Activated naive CD8-positive, alpha-beta T cell treated with anti-CD3 and anti-CD28 coated beads, Interleukin-2, amount 50 U/mL, for 24 hours (primary cell): ENCODE data around the gene SYNGR1.

Experiments used
- ATAC-seq: fragments of 150-1000 bp; cut with Tn5 transposase; one replicate; pipeline ENCODE4 v1.10.0; 2021
- DNase-seq: peaks from one replicate; pipeline ENCODE4 v3.0.0; 2021
- H3K27ac Mint-ChIP-seq: one replicate; pipeline ENCODE4 v1.8.0; 2021; ENCODE audit warnings: mild to moderate bottlenecking, mixed read lengths
- H3K27me3 Mint-ChIP-seq: one replicate; pipeline ENCODE4 v1.8.0; 2021; ENCODE audit warnings: mixed read lengths
- H3K36me3 Mint-ChIP-seq: one replicate; pipeline ENCODE4 v1.8.0; 2021; ENCODE audit warnings: low read depth, mixed read lengths
- H3K4me1 Mint-ChIP-seq: one replicate; pipeline ENCODE4 v1.8.0; 2021; ENCODE audit warnings: mixed read lengths
- H3K4me3 Mint-ChIP-seq: one replicate; pipeline ENCODE4 v1.8.0; 2021; ENCODE audit warnings: mild to moderate bottlenecking, moderate library complexity, mixed read lengths
- H3K9me3 Mint-ChIP-seq: one replicate; pipeline ENCODE4 v1.8.0; 2021; ENCODE audit warnings: mixed read lengths

The SYNGR1 gene

GRCh38 chr22:39383841-39384625 lies 34.2 kb downstream of the SYNGR1 start:
- Mint-ChIP-seq H3K4me1 (peaks cover 11% of the 10 kb centered on the region), H3K27ac (no peak overlapping the region), H3K27me3 (no peaks in the 10 kb centered on the region), H3K36me3 (no peaks in the 10 kb centered on the region), H3K4me3 (no peak overlapping the region), H3K9me3 (no peaks in the 10 kb centered on the region)
- DNase-seq (no peak), ATAC-seq (no peak)

GRCh38 chr22:39384750-39385480 lies 35.1 kb downstream of the SYNGR1 start:
- Mint-ChIP-seq H3K4me1 (peaks cover 12% of the 10 kb centered on the region), H3K9me3 (no peaks in the 10 kb centered on the region), H3K36me3 (no peaks in the 10 kb centered on the region), H3K27me3 (no peaks in the 10 kb centered on the region), H3K27ac (no peak overlapping the region), H3K4me3 (no peak overlapping the region)
- no peak for DNase-seq
- ATAC-seq: no peak

DNA sequence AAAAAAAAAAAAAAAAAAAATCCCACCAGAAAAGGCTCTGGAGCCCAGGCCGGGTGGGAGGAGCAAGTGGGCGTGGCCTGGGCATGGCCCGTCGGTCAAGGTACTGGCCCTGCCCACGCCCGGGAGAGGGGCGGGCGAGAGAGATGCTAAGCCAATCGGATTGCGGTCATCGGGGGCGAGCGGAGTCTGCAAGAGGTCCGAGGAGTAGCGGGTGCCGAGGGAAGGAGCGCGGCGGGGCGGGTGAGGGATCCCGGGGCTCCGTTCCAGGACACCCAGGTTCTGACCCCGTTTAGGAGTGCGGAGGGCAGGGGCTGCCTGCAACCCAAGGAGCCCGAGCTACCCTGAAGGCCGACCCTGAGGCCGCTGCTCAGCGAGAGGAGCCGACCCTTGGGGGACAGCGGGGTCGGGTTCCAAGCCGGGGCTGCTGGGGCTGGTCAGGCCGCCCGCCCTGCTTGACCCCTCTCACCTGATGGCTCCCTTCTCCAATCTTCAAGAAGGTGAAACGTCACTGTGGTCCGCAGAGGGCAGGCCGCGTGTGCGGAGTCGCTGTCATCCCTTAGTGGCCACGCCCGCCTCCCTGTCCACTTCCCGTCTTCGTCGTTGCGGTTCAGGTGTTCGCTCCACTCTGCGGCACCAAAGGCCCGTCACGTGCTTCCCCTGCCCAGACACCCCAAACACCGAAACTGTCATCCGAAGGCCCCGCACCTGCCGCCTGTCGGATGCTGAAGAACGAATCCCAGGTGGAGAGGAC lies 38.6 kb downstream of the SYNGR1 start:
- Mint-ChIP-seq H3K9me3 (no peaks in the 10 kb centered on the region), H3K27ac (peak overlapping the region; percentile 77), H3K27me3 (no peaks in the 10 kb centered on the region), H3K4me3 (peak overlapping the region; percentile 83), H3K36me3 (no peaks in the 10 kb centered on the region), H3K4me1 (peaks cover 12% of the 10 kb centered on the region)
- ATAC-seq (peak; percentile 80), DNase-seq (peak; percentile 80)

- H3K27ac Mint-ChIP-seq: no peak overlapping the region
These were observed 39.6 kb downstream of the SYNGR1 start for GRCh38 chr22:39389420-39389819.

DNA sequence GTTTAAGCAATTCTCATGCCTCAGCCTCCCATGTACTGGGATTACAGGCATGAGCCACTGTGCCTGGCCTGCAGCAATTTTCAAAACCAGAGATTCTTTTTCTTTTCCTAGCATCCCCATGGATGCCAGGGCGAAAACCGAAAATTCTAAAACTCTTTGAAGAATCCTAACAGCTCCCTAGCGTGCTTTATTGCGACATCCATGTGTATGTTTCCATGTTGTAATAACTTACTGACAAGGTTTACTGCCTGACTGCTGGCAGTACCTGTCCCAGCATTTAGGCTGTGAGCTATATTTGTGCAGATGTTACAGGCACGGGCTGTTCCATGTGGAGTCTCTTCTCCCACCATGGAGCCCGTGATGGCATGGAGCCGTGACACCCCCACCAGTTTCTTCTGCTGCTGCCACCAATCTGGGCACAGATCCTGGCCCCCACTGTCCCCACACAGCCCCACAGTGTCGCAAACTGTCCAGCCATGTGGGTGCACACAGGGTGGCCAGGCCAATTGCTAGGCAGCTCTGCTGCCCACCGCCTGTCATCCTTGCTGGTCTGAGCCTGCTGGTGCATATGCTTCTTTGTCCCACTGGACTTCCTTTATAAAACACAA lies 42.7 kb downstream of the SYNGR1 start:
- no peak for ATAC-seq
- H3K36me3 Mint-ChIP-seq: no peaks in the 10 kb centered on the region
- no peak for DNase-seq
- no peak overlapping the region for H3K27ac Mint-ChIP-seq
- H3K4me1 Mint-ChIP-seq: peaks cover 6% of the 10 kb centered on the region
- H3K27me3 Mint-ChIP-seq: no peaks in the 10 kb centered on the region
- H3K4me3 Mint-ChIP-seq: no peak overlapping the region
- no peaks in the 10 kb centered on the region for H3K9me3 Mint-ChIP-seq

More at GRCh38 chr22:39389420-39389819, 39.6 kb downstream of the SYNGR1 start:
- Mint-ChIP-seq H3K9me3 (no peaks in the 10 kb centered on the region), H3K27me3 (no peaks in the 10 kb centered on the region), H3K4me3 (no peak overlapping the region), H3K36me3 (no peaks in the 10 kb centered on the region), H3K4me1 (peaks cover 12% of the 10 kb centered on the region)
- no peak for DNase-seq
- no peak for ATAC-seq

- DNase-seq: no peak
- H3K9me3 Mint-ChIP-seq: no peaks in the 10 kb centered on the region
- no peaks in the 10 kb centered on the region for H3K36me3 Mint-ChIP-seq
- H3K27ac Mint-ChIP-seq: no peak overlapping the region
- H3K27me3 Mint-ChIP-seq: no peaks in the 10 kb centered on the region
- ATAC-seq: no peak
- H3K4me3 Mint-ChIP-seq: no peak overlapping the region
- peaks cover 11% of the 10 kb centered on the region for H3K4me1 Mint-ChIP-seq
These were observed 46.4 kb downstream of the SYNGR1 start for GRCh38 chr22:39395936-39396796.

GRCh38 chr22:39396797-39397195 lies 47.0 kb downstream of the SYNGR1 start:
- H3K27me3 Mint-ChIP-seq: no peaks in the 10 kb centered on the region
- ATAC-seq (no peak), DNase-seq (no peak)
- H3K36me3 Mint-ChIP-seq: peaks cover 2% of the 10 kb centered on the region
- H3K9me3 Mint-ChIP-seq: no peaks in the 10 kb centered on the region
- peaks cover 16% of the 10 kb centered on the region for H3K4me1 Mint-ChIP-seq
- H3K4me3 Mint-ChIP-seq: no peak overlapping the region
- no peak overlapping the region for H3K27ac Mint-ChIP-seq

DNA sequence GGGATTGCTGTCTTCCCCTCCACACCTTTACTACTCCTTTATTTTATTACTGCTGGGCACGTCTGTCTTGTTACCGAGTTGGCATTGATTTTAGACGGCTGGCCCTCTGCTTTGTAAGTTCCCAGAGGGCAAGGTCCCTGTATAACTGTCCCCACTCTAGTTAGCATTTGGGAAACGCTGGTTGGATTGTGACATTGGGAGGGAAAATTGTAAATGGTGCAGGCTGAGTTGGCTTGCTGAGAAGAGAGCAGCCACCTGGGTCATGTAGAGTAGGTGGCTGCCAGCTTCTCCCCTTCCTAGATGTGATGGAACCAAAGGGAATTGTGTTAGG lies 51.5 kb downstream of the SYNGR1 start:
- peak overlapping the region; percentile 86 for H3K4me3 Mint-ChIP-seq
- peaks cover 26% of the 10 kb centered on the region for H3K36me3 Mint-ChIP-seq
- no peak overlapping the region for H3K27ac Mint-ChIP-seq
- no peaks in the 10 kb centered on the region for H3K27me3 Mint-ChIP-seq
- no peak for DNase-seq
- no peaks in the 10 kb centered on the region for H3K9me3 Mint-ChIP-seq
- ATAC-seq: no peak
- peaks cover 43% of the 10 kb centered on the region for H3K4me1 Mint-ChIP-seq

DNA sequence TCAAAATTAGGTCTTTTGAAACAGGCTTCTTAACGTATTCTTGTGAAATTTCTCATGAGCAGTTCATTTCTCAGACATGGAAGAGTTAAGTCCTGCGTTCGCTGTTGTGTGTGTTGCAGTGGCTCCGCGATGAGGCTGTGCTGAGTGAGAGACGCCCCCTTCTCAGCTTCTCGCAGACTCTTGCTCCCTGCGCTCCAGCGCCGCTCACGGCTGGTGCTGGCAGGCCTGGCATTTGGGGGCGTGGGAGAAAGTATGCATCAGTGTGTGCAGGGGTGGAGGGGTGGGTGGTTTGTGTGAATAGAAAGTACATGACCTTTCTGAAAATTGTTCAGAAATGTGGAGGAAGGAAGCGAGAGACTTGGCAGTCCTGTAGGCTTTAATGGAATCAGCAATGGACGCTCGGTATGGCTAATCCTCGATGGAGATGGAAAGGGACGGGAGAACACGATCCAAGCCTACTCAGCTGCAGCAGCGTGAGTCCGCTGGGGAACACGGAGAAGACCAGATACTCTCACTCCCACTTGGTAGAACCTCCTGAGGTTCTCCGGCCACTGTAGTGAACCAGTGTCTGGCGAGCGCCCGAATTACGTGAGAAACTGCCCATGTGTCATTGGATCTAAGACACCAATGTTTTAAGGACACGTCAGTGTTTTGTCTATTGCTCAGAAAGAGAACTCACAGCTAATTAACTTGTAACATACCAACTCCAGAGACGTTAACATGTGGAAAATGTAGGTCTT lies 55.7 kb downstream of the SYNGR1 start:
- Mint-ChIP-seq H3K4me1 (peaks cover 63% of the 10 kb centered on the region), H3K27ac (peak overlapping the region; percentile 4), H3K36me3 (peaks cover 31% of the 10 kb centered on the region), H3K9me3 (no peaks in the 10 kb centered on the region), H3K4me3 (no peak overlapping the region), H3K27me3 (no peaks in the 10 kb centered on the region)
- peak; percentile 53 for ATAC-seq
- DNase-seq: peak; percentile 34

GRCh38 chr22:39408173-39408572 lies 58.4 kb downstream of the SYNGR1 start:
- Mint-ChIP-seq H3K36me3 (peaks cover 32% of the 10 kb centered on the region), H3K27me3 (no peaks in the 10 kb centered on the region), H3K4me3 (no peak overlapping the region), H3K27ac (no peak overlapping the region), H3K4me1 (peaks cover 70% of the 10 kb centered on the region), H3K9me3 (no peaks in the 10 kb centered on the region)
- no peak for DNase-seq
- no peak for ATAC-seq

GRCh38 chr22:39408807-39409206 lies 59.0 kb downstream of the SYNGR1 start:
- Mint-ChIP-seq H3K4me3 (no peak overlapping the region), H3K9me3 (no peaks in the 10 kb centered on the region), H3K36me3 (peaks cover 30% of the 10 kb centered on the region), H3K27me3 (no peaks in the 10 kb centered on the region), H3K27ac (no peak overlapping the region), H3K4me1 (peaks cover 75% of the 10 kb centered on the region)
- DNase-seq (no peak), ATAC-seq (no peak)

DNA sequence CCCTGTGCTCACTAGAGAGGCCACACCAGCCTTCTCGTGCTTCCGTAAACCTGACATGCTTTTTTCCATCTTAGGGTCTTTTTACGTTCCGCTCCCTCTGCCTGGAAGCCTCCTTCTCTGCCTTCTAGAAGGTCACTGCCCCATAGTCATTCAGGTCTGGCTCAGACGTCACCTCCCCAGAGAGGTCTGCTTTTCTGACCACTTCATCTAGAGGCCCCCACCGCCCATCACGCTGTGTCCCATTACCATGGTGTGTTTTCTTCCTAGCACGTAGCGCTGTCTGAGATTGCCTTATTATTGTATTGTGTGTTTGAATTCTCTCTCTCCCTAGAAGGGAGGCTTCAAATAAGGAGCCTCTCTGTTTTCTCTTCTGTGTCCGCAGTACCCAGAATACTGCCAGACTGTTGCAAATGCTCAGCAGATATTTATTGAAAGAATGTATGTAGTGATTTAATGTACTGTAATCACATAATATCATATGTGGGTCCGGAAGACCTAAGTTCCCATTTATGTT lies 59.8 kb downstream of the SYNGR1 start:
- H3K4me3 Mint-ChIP-seq: no peak overlapping the region
- no peak for DNase-seq
- peaks cover 24% of the 10 kb centered on the region for H3K36me3 Mint-ChIP-seq
- no peaks in the 10 kb centered on the region for H3K9me3 Mint-ChIP-seq
- no peak overlapping the region for H3K27ac Mint-ChIP-seq
- H3K27me3 Mint-ChIP-seq: no peaks in the 10 kb centered on the region
- ATAC-seq: no peak
- H3K4me1 Mint-ChIP-seq: peaks cover 80% of the 10 kb centered on the region

DNA sequence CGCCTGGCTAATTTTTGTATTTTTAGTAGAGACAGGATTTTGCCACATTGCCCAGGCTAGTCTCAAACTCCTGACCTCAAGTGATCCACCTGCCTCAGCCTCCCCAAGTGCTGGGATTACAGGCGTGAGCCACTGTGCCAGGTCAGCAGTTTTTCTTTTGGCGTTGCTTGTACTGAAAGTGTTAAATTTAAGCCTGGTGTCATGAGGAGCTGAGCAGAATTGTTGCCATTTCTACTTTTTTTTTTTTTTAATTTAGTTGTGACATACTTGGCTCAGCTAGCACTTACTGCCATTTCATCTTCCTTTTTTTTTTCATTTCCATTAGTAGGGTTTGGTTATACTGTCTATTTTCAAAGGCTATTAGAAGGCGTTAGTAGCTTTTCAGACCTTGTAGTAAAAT lies 60.5 kb downstream of the SYNGR1 start:
- H3K9me3 Mint-ChIP-seq: no peaks in the 10 kb centered on the region
- H3K36me3 Mint-ChIP-seq: peaks cover 21% of the 10 kb centered on the region
- no peak overlapping the region for H3K27ac Mint-ChIP-seq
- no peaks in the 10 kb centered on the region for H3K27me3 Mint-ChIP-seq
- H3K4me3 Mint-ChIP-seq: no peak overlapping the region
- DNase-seq (no peak), ATAC-seq (no peak)
- H3K4me1 Mint-ChIP-seq: peaks cover 79% of the 10 kb centered on the region
